ENCODE measurements around the gene SLC20A1. TPM values are rescaled to one million over a fixed set of nuclear protein-coding genes. Genes with fewer than 3 reads are reported as not detected.

SLC20A1 gene
- total RNA-seq, 1 experiment from 2014 or later, result 295 TPM

- no peaks in the 10 kb centered on the region for H3K27me3 Mint-ChIP-seq (ENCODE audit: insufficient read depth, unreplicated experiment)
- peaks cover 51% of the 10 kb centered on the region for H3K4me1 Mint-ChIP-seq (ENCODE audit: insufficient read depth, unreplicated experiment)
- no peaks in the 10 kb centered on the region for H3K9me3 Mint-ChIP-seq (ENCODE audit: unreplicated experiment)
- H3K36me3 Mint-ChIP-seq (ENCODE audit: insufficient read depth, unreplicated experiment), result peaks cover 34% of the 10 kb centered on the region
- no peak for DNase-seq (ENCODE audit: unreplicated experiment)
- no TSS peak for BruUV-seq (replicated peaks)
- no peak for TF ChIP-seq CTCF (IDR thresholded peaks at IDR 0.05; ENCODE audit: unreplicated experiment)
- CTCF ChIA-PET, result interaction anchor here (0.7 to 7.2 kb wide), 9 partner anchors 10 to 102 kb away, joined by 3 to 107 read pairs (median 5); partner anchors contain the start of gene CHCHD5
- intact Hi-C loops (cut with micrococcal nuclease), result loop anchor here (1.0 to 5.0 kb wide), 5 partner anchors 18 to 102 kb away; partner anchors contain the start of gene POLR1B
- POLR2A ChIA-PET, result interaction anchor here (0.7 to 10.8 kb wide), 22 partner anchors 10 to 235 kb away, joined by 3 to 570 read pairs (median 6); partner anchors contain the start of genes CHCHD5, IL1A and POLR1B
- peak overlapping the region; percentile 77 for H3K4me3 Mint-ChIP-seq (ENCODE audit: unreplicated experiment)
- peak overlapping the region; percentile 94 for H3K27ac Mint-ChIP-seq (ENCODE audit: low read depth, unreplicated experiment)
These were observed 818 bp upstream of the SLC20A1 start for GRCh38 chr2:112644933-112645309.

DNA sequence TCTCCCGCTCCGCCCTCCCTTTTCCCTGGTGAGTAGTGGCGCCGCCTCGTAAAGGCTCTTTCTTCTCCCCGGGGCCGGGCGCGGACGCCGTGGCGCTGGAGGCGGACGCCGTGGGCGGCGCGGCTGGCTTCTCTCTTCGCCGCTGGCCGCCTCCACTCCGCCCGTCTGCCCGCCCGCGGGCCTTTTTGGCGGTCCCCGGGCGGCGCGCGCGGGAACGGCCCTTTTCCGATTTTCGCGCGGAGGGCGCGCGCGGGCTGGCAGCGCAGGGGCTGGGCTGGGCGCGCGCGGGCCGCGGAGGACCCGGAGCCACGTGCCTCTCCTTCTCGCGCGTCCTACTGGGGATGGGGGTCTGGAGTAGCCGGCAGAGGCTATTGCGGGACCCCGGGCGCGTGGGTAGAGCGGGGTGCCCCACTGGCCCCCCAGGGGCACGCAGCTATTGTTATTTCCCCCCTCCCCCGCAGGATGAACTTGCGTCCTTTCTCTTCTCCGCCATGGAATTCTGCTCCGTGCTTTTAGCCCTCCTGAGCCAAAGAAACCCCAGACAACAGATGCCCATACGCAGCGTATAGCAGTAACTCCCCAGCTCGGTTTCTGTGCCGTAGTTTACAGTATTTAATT is 472 bp downstream of the SLC20A1 start:
- peak overlapping the region; percentile 94 for H3K27ac Mint-ChIP-seq (ENCODE audit: low read depth, unreplicated experiment)
- H3K4me1 Mint-ChIP-seq (ENCODE audit: insufficient read depth, unreplicated experiment), result peaks cover 47% of the 10 kb centered on the region
- peak overlapping the region; percentile 77 for H3K4me3 Mint-ChIP-seq (ENCODE audit: unreplicated experiment)
- ChIA-PET CTCF (interaction anchor here (0.6 to 7.2 kb wide), 11 partner anchors 9 to 81 kb away, joined by 3 to 107 read pairs (median 5); partner anchors contain the start of gene CHCHD5), POLR2A (interaction anchor here (0.5 to 10.8 kb wide), 22 partner anchors 9 to 169 kb away, joined by 3 to 570 read pairs (median 5); partner anchors contain the start of gene CHCHD5)
- no peaks in the 10 kb centered on the region for H3K27me3 Mint-ChIP-seq (ENCODE audit: insufficient read depth, unreplicated experiment)
- peaks cover 47% of the 10 kb centered on the region for H3K36me3 Mint-ChIP-seq (ENCODE audit: insufficient read depth, unreplicated experiment)
- no peak for DNase-seq (ENCODE audit: unreplicated experiment)
- no peaks in the 10 kb centered on the region for H3K9me3 Mint-ChIP-seq (ENCODE audit: unreplicated experiment)
- intact Hi-C loops (cut with micrococcal nuclease), result loop anchor here (5.0 kb wide), 1 partner anchor 46 kb away; no protein-coding TSS in a partner anchor
- TF ChIP-seq CTCF (IDR thresholded peaks at IDR 0.05; ENCODE audit: unreplicated experiment), result no peak
- no TSS peak for BruUV-seq (replicated peaks)

DNA sequence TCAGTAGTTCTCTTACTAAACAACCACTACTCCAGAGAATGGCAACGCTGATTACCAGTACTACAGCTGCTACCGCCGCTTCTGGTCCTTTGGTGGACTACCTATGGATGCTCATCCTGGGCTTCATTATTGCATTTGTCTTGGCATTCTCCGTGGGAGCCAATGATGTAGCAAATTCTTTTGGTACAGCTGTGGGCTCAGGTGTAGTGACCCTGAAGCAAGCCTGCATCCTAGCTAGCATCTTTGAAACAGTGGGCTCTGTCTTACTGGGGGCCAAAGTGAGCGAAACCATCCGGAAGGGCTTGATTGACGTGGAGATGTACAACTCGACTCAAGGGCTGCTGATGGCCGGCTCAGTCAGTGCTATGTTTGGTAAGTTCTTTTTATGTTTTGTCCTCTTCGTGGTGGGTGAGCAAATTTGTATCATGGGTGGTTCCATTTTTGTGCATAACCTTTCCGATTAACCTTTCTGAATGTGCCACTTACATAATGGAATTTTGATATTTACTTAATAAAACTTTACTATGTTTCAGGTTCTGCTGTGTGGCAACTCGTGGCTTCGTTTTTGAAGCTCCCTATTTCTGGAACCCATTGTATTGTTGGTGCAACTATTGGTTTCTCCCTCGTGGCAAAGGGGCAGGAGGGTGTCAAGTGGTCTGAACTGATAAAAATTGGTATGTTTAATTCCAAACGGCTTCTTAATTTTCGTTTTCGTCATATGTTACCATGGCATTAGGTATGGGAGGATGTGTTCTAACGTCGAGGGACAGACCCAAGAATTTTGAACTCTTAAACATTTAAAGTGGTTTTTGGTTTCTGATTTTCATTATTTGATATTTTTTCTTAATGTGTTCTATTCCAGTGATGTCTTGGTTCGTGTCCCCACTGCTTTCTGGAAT is 1.3 kb downstream of the SLC20A1 start:
- DNase-seq (ENCODE audit: unreplicated experiment), result no peak
- no peaks in the 10 kb centered on the region for H3K9me3 Mint-ChIP-seq (ENCODE audit: unreplicated experiment)
- H3K27ac Mint-ChIP-seq (ENCODE audit: low read depth, unreplicated experiment), result peak overlapping the region; percentile 94
- H3K27me3 Mint-ChIP-seq (ENCODE audit: insufficient read depth, unreplicated experiment), result no peaks in the 10 kb centered on the region
- peaks cover 55% of the 10 kb centered on the region for H3K36me3 Mint-ChIP-seq (ENCODE audit: insufficient read depth, unreplicated experiment)
- ChIA-PET CTCF (interaction anchor here (0.5 to 7.2 kb wide), 12 partner anchors 8 to 93 kb away, joined by 3 to 107 read pairs (median 4); partner anchors contain the start of gene CHCHD5), POLR2A (interaction anchor here (0.5 to 10.8 kb wide), 20 partner anchors 8 to 168 kb away, joined by 3 to 570 read pairs (median 5); partner anchors contain the start of genes CHCHD5 and IL1A)
- peaks cover 52% of the 10 kb centered on the region for H3K4me1 Mint-ChIP-seq (ENCODE audit: insufficient read depth, unreplicated experiment)
- intact Hi-C loops (cut with micrococcal nuclease), result loop anchor here (5.0 kb wide), 1 partner anchor 45 kb away; no protein-coding TSS in a partner anchor
- TF ChIP-seq CTCF (IDR thresholded peaks at IDR 0.05; ENCODE audit: unreplicated experiment), result no peak
- peak overlapping the region; percentile 77 for H3K4me3 Mint-ChIP-seq (ENCODE audit: unreplicated experiment)
- BruUV-seq (replicated peaks), result TSS peak; percentile 35

All from MCF 10A (cell line).